NOMO-1 (cell line): ENCODE results near the gene NID1.
A peak's percentile ranks its signal among the peaks of the same experiment; 100 is the strongest.

Source experiments
- DNase-seq, 2 experiments: peaks; one replicate each; lab custom pipeline; 2025; ENCODE audit not compliant: unreplicated experiment in 2 of 2; lab: John Stamatoyannopoulos, UW

Gene NID1

GRCh38 chr1:236066828-236067386, 2.0 kb upstream of the NID1 start:
- peak; percentile 67 to 75 for DNase-seq

DNA sequence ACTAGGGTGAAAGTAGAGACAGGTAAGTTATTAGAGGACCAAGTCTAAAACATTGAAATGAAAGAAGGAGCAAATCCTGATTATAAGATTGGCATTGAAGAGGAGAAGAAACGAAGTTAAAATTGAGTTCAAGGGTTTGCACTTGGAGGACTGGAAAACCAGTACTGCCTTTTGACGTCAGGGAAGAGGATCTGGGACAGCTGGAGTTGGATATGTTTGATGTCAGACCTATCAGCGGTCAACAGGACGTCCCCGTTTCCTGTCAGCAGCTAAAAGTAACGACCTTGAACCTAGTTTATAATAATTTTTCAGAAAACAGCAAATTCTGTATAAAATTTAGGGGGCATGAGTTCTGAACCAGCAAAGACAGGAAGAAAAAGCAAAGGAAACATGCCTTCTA, 1.2 kb upstream of the NID1 start:
- DNase-seq, result no peak

DNA sequence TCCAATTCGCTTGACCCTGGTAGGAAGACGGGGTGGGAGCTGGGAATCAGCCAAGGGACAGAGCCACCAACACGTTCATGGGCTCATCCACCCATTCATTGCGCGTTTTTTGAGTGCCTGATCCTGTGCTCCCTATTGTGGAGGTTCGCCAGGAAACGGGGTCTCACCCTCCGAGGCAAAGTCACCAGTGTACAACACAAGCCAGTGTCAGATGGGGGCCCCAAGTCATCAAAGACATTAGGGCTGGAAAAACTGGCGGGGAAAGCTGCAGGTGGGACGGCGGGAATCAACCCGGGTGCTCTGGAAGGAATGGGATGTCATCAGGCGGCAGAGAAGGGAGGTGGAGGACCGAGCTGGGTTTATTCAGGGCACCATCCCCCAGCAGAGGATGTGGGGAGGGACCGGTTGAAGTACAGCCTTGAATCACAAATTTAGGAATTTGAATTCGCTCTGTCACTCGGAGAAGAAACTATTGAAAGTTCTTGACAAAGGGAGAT, 667 bp upstream of the NID1 start:
- no peak for DNase-seq

DNA sequence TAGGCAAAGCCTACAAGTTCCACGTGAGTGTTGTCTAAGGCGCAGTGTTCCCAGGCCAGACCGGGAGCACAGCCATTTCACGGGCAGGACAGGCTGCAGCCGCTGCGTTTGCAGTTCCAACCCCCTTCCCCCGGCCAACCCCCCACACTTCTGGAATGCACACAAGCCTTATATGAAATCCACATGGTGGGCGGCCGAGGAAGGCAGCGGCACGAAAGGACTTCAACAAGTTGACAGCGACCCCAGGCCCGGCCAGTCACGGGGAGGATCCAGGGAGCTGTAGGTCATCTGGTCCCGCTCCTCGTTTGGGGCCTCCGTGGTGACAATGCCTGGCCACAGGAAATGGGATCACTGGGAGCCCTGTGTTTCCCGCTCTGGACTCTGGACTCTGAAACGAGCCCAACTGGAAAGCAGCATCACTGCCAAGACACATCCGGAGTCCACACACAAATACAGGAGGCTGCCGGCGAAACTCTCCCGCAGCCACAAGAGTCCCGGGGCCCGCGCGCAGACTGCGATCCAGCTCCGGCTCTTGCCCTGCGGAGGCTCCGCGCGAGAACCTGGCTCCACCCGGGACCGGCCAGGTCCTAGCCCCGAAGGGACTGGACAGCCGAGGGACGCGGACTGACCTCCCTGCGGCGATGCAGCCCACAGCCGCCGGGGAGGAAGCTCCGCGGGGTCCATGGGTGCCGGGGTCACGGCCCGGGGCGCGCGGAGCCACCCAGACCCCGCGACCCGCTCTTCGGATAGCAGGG, 794 bp downstream of the NID1 start:
- peak in 1 of 2 experiments; percentile 9 for DNase-seq

DNA sequence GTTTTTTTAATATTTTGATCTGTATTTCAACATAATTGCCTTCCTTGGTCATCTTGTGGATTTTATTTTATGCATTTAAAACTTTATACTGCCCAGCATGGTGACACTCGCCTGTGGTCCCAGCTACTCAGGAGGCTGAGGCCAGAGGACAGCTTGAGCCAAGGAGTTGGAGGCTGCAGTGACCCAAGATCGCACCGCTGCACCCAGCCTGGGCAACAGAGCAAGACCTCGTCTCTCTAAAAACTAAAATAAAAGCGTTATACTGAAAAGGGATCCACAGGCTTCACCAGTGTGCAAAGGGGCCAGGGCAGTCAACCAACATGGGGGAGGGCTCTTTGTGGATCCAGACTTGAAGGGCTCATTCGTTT, 1.4 kb downstream of the NID1 start:
- no peak for DNase-seq

DNA sequence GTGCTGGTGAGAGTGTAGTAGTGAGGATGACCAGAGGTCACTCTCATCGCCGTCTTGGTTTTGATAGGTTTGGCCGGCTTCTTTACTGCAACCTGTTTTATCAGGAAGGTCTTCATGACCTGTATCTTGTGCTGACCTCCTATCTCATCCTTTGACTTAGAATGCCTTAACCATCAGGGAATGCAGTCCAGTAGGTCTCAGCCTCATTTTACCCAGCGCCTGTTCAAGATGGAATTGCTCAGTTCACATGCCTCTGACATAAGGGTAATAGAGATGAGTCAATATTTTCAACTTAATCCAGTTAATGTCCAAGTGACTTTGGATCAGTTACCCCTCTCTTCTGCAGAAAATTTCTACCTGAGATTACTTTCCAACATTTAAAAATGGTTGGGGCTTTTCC, 4.6 kb downstream of the NID1 start:
- DNase-seq, result no peak

GRCh38 chr1:236059011-236059410, 5.9 kb downstream of the NID1 start:
- DNase-seq, result no peak

- DNase-seq, result peak in 1 of 2 experiments; percentile 30
These were observed 6.6 kb downstream of the NID1 start for GRCh38 chr1:236058141-236058934.

- no peak for DNase-seq
These were observed 7.3 kb downstream of the NID1 start for GRCh38 chr1:236057546-236057945.

GRCh38 chr1:236052232-236052993, 12.5 kb downstream of the NID1 start:
- DNase-seq, result peak in 1 of 2 experiments; percentile 3

DNA sequence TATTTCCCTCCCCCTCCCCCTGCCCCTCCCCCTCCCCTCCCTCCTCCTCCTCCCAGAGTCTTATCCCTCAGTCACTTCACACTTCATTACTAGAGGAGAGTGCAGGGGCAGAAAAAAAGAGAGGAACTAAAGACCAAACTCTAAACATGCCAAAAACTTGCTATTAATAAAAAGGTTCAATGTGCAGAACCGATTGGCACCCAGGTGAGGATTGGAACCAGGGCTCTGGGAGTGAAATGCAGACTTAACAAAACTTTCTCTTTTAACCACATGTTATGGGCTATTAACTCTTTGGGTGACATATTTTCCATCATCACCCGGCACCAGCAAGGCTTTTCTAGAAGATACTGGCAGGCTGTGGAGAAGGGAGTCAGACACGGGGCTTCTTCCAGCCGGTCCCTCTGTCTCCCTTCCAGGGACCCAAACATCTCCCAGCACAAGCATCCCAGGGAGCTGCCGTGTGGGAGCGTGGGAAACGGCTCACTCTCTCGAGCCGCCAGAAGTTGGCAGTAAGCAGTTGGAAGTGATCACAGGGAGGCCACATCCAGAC, 13.6 kb downstream of the NID1 start:
- DNase-seq, result no peak

GRCh38 chr1:236045771-236046170, 19.1 kb downstream of the NID1 start:
- DNase-seq, result no peak

DNA sequence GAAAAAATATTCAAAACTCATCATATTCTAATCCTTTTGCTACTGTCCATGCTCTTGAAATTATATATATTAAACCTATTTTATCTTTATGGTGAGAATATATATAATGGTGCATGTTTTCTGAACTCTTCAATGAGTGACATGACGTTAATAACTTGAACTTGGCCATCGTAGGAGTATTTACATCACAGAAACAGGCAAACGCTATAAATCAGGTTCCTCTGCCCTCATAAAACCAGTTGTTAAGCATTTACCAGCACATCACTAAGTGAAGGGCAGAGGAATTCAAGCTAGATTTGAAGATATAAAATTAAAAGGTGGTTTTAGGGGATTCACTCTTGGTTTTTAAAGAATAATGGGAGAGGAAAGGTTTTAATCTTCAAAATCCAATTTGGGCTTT, 20.5 kb downstream of the NID1 start:
- DNase-seq, result no peak

DNA sequence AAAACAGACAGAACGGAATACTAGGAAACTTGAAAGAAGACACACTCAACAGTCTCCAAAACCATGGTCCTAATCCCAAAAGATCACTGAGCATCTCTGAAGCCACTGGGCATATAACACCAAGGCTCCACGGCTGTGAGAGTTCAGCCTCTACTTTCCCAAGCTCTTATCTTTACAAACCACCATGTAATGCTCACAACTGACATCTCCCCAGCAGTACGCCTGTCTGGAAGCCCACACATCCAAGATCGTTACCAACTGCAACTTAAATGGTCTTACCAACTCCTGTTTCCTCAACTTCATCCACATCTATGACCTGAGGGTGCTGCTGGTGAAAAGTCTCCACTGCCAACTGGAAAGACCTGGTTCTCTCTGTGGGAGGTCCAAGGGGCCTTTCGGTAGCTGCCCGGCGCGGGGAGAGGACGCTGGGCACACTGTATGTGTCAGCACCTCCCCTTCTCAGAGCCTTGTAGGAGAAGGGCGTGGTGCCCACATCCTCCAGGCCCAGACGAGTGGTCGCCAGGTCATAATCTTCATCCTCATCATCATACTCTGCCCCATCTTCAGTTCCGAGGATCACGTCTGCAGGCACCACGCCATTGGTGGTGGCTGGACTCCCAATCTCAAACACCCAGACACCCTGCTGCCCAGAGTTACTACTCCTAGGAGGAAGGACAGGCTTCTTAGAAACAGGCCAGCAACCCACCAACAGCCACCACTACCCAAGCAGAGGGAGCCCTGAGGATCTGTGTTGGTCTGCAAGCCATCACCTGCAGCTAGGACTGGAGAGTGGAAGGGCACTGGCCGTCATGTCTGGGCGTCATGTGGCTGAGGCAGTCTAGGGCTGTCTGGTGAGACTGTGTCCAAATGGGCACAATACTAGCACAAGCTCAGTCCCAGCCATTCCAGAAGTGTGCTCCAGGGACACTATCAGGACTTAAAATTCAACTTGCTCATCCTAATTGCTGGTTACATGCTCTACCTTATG, 23.0 kb downstream of the NID1 start:
- no peak for DNase-seq

DNA sequence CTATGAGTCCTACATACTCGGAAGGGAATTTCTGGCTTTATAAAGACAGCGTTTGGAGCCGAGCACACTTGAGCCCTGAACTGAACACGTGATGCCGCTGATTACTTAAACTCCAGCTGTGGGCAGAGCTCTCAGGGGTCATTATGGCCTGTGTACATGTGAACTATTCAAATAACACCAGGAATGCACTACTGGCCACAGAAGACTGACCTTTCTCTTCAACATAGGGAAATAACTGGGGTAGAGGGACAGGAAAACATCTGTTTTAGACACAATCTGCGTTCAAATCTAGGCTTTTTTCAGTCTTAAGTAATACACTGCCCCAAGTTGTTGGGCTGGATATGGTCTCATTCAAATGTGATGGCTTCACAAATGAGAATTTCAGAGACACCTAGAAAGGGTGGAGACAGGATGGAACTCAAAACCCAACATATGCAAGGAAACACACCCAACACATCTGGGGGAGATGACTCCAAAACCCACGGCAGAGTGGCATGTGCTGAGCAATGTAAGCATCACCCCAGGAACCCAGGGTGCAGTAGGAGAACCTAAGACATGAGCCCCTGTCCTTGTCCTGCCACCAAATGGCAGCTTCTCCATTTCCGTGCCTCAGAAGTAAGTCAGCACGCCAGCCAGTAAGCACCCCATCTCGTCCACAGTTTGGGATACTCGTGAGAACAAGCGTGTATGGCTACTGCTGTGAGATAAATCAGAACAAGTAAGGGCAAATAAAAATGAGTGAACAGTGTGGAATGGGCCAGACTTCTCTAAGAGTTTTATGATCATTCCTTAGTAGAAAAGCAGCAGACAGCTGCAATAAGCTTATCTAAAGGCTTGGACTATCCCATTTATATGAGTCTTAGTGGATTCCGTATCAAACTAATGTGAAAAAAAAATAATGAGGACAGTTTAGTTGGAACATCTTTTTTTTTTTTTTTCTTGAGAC, 24.9 kb downstream of the NID1 start:
- no peak for DNase-seq

GRCh38 chr1:236038034-236038433, 26.9 kb downstream of the NID1 start:
- no peak for DNase-seq

- no peak for DNase-seq
These were observed 29.2 kb downstream of the NID1 start for GRCh38 chr1:236035681-236036101.

- DNase-seq, result no peak
These were observed 31.6 kb downstream of the NID1 start for GRCh38 chr1:236033336-236033735.
